HG03196 (cell line): Measurements from ENCODE around the gene RACGAP1.

Source experiments
- ATAC-seq: cut with Tn5 transposase; IDR thresholded peaks from one replicate; pipeline ENCODE4 v1.9.1; 2021; ENCODE audit not compliant: unreplicated experiment

RACGAP1 gene

GRCh38 chr12:49972129-49972528, 53.2 kb downstream of the RACGAP1 start:
- ATAC-seq: no peak

- ATAC-seq: no peak
Observed at GRCh38 chr12:49971141-49971540, 54.2 kb downstream of the RACGAP1 start.

GRCh38 chr12:49970658-49971057, 54.6 kb downstream of the RACGAP1 start:
- no peak for ATAC-seq

- ATAC-seq: no peak
Observed at GRCh38 chr12:49969651-49970429, 55.5 kb downstream of the RACGAP1 start.

- ATAC-seq: no peak
Observed at GRCh38 chr12:49969027-49969426, 56.3 kb downstream of the RACGAP1 start.

GRCh38 chr12:49968471-49968870, 56.8 kb downstream of the RACGAP1 start:
- ATAC-seq: no peak

- peak; percentile 12 for ATAC-seq
Observed at GRCh38 chr12:49967777-49968250, 57.5 kb downstream of the RACGAP1 start.

- ATAC-seq: peak; percentile 55
Observed at GRCh38 chr12:49967042-49967776, 58.1 kb downstream of the RACGAP1 start.

GRCh38 chr12:49966511-49967041, 58.7 kb downstream of the RACGAP1 start:
- no peak for ATAC-seq

- no peak for ATAC-seq
Observed at GRCh38 chr12:49965836-49966235, 59.5 kb downstream of the RACGAP1 start.

GRCh38 chr12:49964849-49965624, 60.3 kb downstream of the RACGAP1 start:
- ATAC-seq: no peak

- ATAC-seq: no peak
Observed at GRCh38 chr12:49963976-49964815, 61.1 kb downstream of the RACGAP1 start.

- ATAC-seq: no peak
Observed at GRCh38 chr12:49962861-49963765, 62.2 kb downstream of the RACGAP1 start.

GRCh38 chr12:49961993-49962764, 63.1 kb downstream of the RACGAP1 start:
- ATAC-seq: no peak

GRCh38 chr12:49961111-49961922, 64.0 kb downstream of the RACGAP1 start, which contains the start of gene AQP5:
AQP5 (plus strand) TSS chr12:49961872; CDS start chr12:49962018, 146 bp downstream.
- ATAC-seq: no peak

- ATAC-seq: no peak
Observed at GRCh38 chr12:49960474-49961110, 64.7 kb downstream of the RACGAP1 start.
